HepG2 (cell line): Measurements from ENCODE around the gene PLCG1. TPM values are rescaled to one million over a fixed set of nuclear protein-coding genes. Genes with fewer than 3 reads are reported as not detected.
A peak's percentile ranks its signal among the peaks of the same experiment; 100 is the strongest.

Experiments
- BORCS8-MEF2B ChIP-seq: sonication (generic); formaldehyde crosslinking; IDR thresholded peaks from 2 replicates; pipeline ENCODE4 v1.8.0; 2022; ENCODE audit warnings: mild to moderate bottlenecking, missing genetic modification reagents
- FOXA3 ChIP-seq: IDR thresholded peaks from 2 replicates; pipeline ENCODE4 v1.6.1; 2016; ENCODE audit warnings: missing genetic modification reagents, missing compliant biosample characterization
- HOXD1 ChIP-seq: sonication (generic); formaldehyde crosslinking; IDR thresholded peaks from 2 replicates; pipeline ENCODE4 v1.5.0; 2020; ENCODE audit warnings: missing genetic modification reagents
- KDM3A ChIP-seq: IDR thresholded peaks from 2 replicates; pipeline ENCODE4 v1.6.1; 2018; ENCODE audit warnings: low read depth, missing compliant biosample characterization
- NCOA2 ChIP-seq: sonication (generic); formaldehyde crosslinking; IDR thresholded peaks from 2 replicates; pipeline ENCODE4 v1.8.0; 2022; ENCODE audit warnings: inconsistent platforms
- RBFOX2 ChIP-seq: fragments of 200-400 bp; formaldehyde crosslinking; IDR thresholded peaks from 2 replicates; pipeline ENCODE4 v1.6.1; 2017; ENCODE audit warnings: low read depth, mild to moderate bottlenecking, low read length
- RFX1 ChIP-seq: fragments of 450-650 bp; IDR thresholded peaks from 2 replicates; pipeline ENCODE4 v1.6.1; 2017
- SNAPC4 ChIP-seq: sonication (generic); formaldehyde crosslinking; IDR thresholded peaks from 2 replicates; pipeline ENCODE4 v1.4.0; 2020; ENCODE audit warnings: mild to moderate bottlenecking, missing genetic modification reagents
- SP2 ChIP-seq: sonication (generic); formaldehyde crosslinking; IDR thresholded peaks from 2 replicates; pipeline ENCODE4 v1.5.1; 2020; ENCODE audit warnings: mild to moderate bottlenecking, missing genetic modification reagents
- TOE1 ChIP-seq: sonication (generic); formaldehyde crosslinking; IDR thresholded peaks from 2 replicates; pipeline ENCODE4 v1.4.0; 2020; ENCODE audit warnings: mild to moderate bottlenecking, missing genetic modification reagents
- XBP1 ChIP-seq: sonication (generic); formaldehyde crosslinking; IDR thresholded peaks from 2 replicates; pipeline ENCODE4 v1.5.0; 2020; ENCODE audit warnings: missing genetic modification reagents
- ZMYM4 ChIP-seq: sonication (generic); formaldehyde crosslinking; IDR thresholded peaks from 2 replicates; pipeline ENCODE4 v1.8.1; 2023; ENCODE audit warnings: mild to moderate bottlenecking, missing genetic modification reagents
- ZNF180 ChIP-seq: sonication (generic); formaldehyde crosslinking; IDR thresholded peaks from 2 replicates; pipeline ENCODE4 v1.4.0; 2020; ENCODE audit warnings: low read depth, missing genetic modification reagents, borderline replicate concordance
- ZNF234 ChIP-seq: sonication (generic); formaldehyde crosslinking; conservative IDR thresholded peaks from 2 replicates; pipeline ENCODE4 v1.5.1; 2020; ENCODE audit warnings: mild to moderate bottlenecking, missing genetic modification reagents
- ZNF24 ChIP-seq: fragments of 450-650 bp; IDR thresholded peaks from 2 replicates; pipeline ENCODE4 v1.6.1; 2017; ENCODE audit warnings: antibody characterized with exemption, mild to moderate bottlenecking
- ZNF503 ChIP-seq: sonication (generic); formaldehyde crosslinking; IDR thresholded peaks from 2 replicates; pipeline ENCODE4 v1.4.0; 2020; ENCODE audit warnings: missing genetic modification reagents
- ZNF790 ChIP-seq: sonication (generic); formaldehyde crosslinking; IDR thresholded peaks from 2 replicates; pipeline ENCODE4 v1.8.0; 2022; ENCODE audit warnings: missing genetic modification reagents, mild to moderate bottlenecking, borderline replicate concordance
- polyA plus RNA-seq, 8 experiments: library from polyadenylated mRNA; depleted of rRNA in 3 of 8; stranded (reverse) in 7 of 8; unstranded in 1 of 8; fragments of >200 nt; fragmentation: Illumina TruSeq in 4 of 8; extraction: Trizol in 4 of 8; gene quantifications; 2 replicates each; pipeline versions ENCODE4 v1.2.1 to v1.2.3, GENCODE V29; 2011 to 2016; ENCODE audit warnings: low read depth in 4 of 8, missing spikeins in 1 of 8, mixed read lengths in 1 of 8; ENCODE audit not compliant: insufficient read depth in 1 of 8
- total RNA-seq, 5 experiments: library from RNA; depleted of rRNA; stranded (reverse); fragments of >200 nt; fragmentation: Illumina TruSeq; extraction: Trizol; gene quantifications; 2 replicates each; pipeline ENCODE4 v1.2.3, GENCODE V29; 2016; ENCODE audit warnings: low read depth in 1 of 5
- TF ChIP-seq, protein P1 (sequence below): sonication (generic); formaldehyde crosslinking; IDR thresholded peaks from 2 replicates; pipeline ENCODE4 v1.8.1; 2023; ENCODE audit warnings: missing genetic modification reagents, inconsistent platforms, borderline replicate concordance
- TF ChIP-seq, protein P2 (sequence below): sonication (generic); formaldehyde crosslinking; IDR thresholded peaks from 2 replicates; pipeline ENCODE4 v1.5.0; 2020; ENCODE audit warnings: missing genetic modification reagents

Gene PLCG1
- total and polyA plus RNA-seq, 2 of the 13 experiments (the other 11 are each of a cell fraction or from before 2014, with no cell fraction given): 85.3 to 158 TPM

DNA sequence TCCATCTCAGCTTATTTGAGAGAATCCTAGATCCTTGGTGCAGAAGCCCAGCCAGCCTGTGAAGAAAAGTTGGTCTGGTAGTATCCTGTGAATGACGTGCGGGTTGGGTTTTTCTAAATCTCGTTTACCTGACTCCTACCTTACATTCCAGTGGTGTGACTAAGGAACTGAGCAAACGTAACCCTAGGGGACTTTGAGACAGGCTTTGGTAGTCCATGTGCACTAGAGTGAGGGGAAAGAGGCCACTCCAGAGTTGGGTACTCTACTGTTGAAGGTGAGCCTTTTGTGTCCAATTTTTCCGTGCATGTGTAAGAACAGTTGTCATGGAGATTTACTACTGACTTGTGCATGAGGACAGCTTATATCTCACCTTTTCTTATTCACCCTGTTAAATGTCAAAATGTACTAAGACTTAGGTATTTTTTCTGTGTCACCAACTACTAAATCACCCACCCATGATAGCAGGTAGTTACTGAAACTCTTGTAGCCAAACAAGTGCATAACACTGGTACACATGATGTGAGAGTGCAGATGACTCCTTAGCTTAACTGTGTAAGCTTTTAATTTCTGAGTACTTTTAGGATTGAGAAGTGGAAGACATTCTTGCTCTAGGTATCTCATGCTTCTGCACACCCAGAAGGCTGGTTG, 26.3 kb upstream of the PLCG1 start (continued):
- TF ChIP-seq SNAPC4 (CRISPR knock-in tag) (no peak), ZNF180 (CRISPR knock-in tag) (no peak), NCOA2 (CRISPR knock-in tag) (peak; percentile 10; the same call in 1 of the 2 replicates), ZNF503 (CRISPR knock-in tag) (no peak), XBP1 (CRISPR knock-in tag) (no peak), RBFOX2 (no peak), ZNF234 (CRISPR knock-in tag) (no peak), SP2 (CRISPR knock-in tag) (no peak), ZNF790 (CRISPR knock-in tag) (0 out of 2 replicates have a peak, but pooled peaks have one; percentile 50), RFX1 (peak; percentile 53), ZNF24 (no peak), BORCS8-MEF2B (CRISPR knock-in tag) (no peak), FOXA3 (CRISPR knock-in tag) (peak; percentile 59; the same call in 1 of the 2 replicates), KDM3A (CRISPR knock-in tag) (no peak), TOE1 (no peak), ZMYM4 (CRISPR knock-in tag) (peak; percentile 57), HOXD1 (CRISPR knock-in tag) (no peak)
- TF ChIP-seq, protein P1, sequence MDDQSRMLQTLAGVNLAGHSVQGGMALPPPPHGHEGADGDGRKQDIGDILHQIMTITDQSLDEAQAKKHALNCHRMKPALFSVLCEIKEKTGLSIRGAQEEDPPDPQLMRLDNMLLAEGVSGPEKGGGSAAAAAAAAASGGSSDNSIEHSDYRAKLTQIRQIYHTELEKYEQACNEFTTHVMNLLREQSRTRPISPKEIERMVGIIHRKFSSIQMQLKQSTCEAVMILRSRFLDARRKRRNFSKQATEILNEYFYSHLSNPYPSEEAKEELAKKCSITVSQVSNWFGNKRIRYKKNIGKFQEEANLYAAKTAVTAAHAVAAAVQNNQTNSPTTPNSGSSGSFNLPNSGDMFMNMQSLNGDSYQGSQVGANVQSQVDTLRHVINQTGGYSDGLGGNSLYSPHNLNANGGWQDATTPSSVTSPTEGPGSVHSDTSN: no peak
- TF ChIP-seq, protein P2, sequence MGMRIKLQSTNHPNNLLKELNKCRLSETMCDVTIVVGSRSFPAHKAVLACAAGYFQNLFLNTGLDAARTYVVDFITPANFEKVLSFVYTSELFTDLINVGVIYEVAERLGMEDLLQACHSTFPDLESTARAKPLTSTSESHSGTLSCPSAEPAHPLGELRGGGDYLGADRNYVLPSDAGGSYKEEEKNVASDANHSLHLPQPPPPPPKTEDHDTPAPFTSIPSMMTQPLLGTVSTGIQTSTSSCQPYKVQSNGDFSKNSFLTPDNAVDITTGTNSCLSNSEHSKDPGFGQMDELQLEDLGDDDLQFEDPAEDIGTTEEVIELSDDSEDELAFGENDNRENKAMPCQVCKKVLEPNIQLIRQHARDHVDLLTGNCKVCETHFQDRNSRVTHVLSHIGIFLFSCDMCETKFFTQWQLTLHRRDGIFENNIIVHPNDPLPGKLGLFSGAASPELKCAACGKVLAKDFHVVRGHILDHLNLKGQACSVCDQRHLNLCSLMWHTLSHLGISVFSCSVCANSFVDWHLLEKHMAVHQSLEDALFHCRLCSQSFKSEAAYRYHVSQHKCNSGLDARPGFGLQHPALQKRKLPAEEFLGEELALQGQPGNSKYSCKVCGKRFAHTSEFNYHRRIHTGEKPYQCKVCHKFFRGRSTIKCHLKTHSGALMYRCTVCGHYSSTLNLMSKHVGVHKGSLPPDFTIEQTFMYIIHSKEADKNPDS (CRISPR knock-in tag): no peak
